HG02571 (cell line): Measurements from ENCODE around the gene PSEN2.

Experiments
- ATAC-seq: cut with Tn5 transposase; IDR thresholded peaks from one replicate; pipeline ENCODE4 v1.9.1; 2021; ENCODE audit warnings: mild to moderate bottlenecking, moderate library complexity; ENCODE audit not compliant: unreplicated experiment

The PSEN2 gene

DNA sequence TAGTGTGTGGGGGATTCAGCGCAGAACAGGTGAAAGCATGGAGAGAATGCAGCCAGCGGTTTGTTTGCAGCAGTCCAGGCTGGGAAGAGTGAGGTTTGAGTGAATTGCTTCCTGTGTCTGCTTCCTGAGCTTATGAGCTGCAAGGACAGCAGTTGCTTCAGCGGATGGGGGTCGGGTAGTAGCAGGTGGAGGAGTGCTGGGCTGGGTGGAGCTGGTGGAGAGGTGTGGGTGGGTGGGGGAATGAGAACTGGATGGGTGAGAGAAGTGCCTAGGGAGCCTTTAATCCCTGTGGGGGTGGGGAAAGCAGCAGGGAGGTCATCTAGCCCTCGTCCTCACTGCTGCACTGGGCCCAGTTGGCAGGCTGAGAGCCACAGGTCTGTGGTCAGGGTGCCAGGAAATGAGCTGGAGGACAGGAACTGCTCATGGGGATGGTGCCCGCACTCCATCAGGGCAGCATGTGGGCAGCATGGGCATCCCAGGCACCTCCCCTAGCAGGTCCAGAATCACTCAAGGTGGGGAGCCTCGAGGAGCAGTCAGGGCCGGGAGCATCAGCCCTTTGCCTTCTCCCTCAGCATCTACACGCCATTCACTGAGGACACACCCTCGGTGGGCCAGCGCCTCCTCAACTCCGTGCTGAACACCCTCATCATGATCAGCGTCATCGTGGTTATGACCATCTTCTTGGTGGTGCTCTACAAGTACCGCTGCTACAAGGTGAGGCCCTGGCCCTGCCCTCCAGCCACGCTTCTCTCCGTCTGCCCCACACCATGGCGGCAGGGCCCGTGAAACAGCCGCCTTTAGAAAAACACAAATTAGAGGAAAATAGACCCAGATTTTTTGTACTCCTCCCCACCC is 14.8 kb downstream of the PSEN2 start:
- ATAC-seq, result no peak

DNA sequence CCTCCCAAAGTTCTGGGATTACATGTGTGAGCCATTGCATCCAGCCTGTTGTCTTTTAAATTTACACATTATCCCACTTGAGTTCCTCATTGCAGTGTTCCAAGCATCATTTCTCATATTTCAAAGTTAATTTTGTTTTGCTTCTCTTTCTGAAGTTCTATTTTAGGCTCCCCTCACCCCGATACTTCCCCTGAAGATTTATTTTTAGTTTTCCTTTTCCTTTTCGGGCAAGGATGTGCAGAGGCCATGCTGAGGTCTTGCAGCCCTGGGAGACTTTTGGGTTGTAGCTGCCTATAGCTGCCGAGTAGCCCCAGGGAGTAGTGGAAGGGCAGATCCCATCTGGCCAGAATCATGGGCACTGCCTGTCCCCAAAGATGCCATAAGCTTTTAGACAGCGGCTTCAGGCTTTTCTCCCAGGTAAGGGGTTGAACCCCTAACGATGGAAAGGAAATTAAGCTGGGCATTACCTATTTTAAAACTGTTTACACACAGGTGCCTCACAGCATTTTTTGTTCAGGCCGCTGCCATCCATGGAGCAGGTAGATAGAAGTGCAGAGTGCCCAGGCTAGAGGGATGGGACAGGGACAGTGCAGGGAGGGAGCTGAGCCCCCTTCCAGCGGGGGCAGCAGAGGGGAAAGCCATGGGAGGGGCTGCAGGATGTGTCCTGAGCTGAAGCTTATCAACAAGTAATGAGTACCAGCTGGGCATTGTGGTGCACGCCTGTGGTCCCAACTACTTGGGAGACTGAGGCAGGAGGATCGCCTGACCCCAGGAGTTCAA is 15.9 kb downstream of the PSEN2 start:
- no peak for ATAC-seq

GRCh38 chr1:226887006-226887405 is 16.6 kb downstream of the PSEN2 start:
- ATAC-seq, result no peak

DNA sequence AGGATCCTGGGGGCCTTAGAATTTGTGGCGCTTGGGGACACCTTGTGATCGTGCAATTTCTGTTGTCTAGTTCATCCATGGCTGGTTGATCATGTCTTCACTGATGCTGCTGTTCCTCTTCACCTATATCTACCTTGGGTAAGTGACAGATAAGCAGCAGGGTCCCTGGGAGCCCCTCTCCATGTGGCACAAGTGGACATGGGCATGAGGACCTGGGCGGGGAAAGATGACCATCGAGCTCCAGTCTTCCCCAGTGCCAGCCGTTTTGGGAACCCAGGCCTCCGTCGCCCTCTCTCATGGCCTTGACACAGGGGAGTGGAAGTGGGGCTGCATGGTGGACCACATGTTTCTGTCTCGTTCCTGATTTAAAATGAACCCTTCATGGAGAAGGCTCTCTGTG is 17.6 kb downstream of the PSEN2 start:
- no peak for ATAC-seq

- no peak for ATAC-seq
These were observed 18.4 kb downstream of the PSEN2 start for GRCh38 chr1:226888816-226889215.

DNA sequence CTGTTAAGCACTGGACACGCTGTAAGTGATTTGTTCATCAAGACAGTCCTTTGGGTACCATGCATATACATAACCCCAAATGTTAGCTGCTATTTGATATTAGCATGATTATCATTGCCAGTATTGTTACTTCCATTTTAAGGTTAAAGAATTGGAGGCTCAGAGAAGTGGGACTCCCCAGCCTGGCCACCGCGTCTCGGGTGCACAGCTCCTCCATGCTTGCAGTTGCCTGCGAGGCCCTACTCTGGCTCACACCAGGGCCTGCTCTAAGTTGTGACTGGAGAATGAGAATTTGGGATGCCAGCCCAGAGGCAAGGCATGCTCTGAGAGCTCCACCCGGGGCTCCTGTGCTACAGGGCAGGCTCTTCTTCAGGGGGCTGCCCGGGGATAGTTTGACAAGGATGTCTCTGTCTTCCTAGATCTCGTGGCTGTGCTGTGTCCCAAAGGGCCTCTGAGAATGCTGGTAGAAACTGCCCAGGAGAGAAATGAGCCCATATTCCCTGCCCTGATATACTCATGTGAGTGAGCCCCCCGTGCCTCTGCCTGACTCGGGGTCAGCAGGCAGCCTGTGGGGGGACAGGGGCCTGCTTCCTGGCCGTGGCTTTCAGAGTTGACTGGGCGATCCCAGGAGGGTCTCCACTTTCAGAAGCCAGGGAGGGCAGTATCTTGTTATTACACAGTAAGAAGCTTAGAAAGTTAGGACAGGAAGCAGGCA is 19.4 kb downstream of the PSEN2 start:
- no peak for ATAC-seq

- no peak for ATAC-seq
These were observed 20.1 kb downstream of the PSEN2 start for GRCh38 chr1:226890331-226891108.

DNA sequence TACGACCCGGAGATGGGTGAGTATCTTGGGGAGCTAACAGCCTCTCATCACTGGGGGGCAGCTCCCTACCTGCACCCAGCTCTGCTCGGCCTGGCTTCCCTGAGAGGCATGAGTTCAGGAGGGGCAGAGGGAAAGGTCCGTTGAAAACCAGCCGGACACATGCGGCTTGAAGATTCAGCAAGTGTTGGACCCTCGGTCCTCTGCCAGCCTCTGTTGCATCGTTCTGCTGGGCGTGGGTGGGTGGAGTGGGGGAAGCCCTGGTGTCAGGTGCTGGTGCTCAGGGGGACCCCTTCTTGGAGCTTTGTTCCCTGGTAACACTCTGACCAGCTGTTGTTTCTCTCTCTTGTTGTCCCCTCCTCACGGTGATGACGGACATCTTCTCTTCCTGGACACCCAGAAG is 20.9 kb downstream of the PSEN2 start:
- ATAC-seq, result no peak

DNA sequence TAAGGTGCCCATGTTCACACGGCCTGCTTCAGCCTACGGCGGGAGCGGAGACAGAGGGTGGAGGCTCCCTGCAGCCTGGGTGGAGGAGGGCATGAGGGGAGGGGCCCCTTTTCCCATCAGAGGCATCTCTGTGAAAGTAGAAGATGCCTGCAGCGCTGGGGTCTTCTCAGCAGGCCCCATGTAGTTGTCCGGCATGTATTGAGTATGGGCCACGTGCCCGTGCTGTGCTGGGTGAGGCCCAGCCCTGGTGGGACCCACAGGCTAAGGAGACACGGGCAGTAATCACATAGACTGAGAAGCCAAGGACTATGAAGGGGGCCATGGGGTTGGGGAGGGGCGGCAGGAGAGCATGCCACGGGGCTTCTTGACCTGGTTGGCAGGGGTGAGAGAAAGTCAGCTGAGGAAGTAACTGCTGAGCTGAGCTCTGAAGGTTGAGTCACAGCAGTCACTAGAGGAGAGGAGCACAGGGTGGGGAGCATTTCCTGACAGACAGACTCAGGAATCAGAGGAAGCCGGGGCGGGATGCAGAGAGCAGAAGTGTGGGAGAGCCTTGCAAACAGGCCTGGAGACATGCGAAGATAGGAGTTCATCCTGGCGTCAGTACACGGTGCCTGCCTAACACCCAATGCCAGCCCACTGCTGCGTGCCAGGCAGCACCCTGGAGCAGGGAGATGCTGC is 21.6 kb downstream of the PSEN2 start:
- no peak for ATAC-seq

GRCh38 chr1:226892524-226892875 is 22.1 kb downstream of the PSEN2 start:
- ATAC-seq, result no peak

GRCh38 chr1:226893936-226894335 is 23.5 kb downstream of the PSEN2 start:
- ATAC-seq, result no peak

DNA sequence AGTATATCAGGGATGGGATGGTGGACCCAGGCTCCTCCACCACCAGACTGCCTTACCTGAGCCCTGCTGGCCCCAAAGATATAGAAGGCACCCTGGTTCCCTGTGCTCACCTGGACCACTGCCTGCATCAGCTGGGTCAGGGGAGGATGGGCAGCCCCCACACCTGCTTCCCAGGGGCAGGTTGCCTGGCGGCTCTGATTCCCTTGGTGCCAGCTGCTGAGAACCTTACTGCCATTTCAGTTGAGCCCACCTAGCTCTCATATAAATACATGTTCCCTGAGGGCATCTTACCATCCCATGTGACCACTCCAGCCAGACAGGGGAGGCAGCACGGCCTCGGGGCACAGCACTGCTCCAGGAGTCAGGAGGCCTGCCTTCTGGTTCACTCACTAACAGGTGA is 24.4 kb downstream of the PSEN2 start:
- no peak for ATAC-seq

- ATAC-seq, result no peak
These were observed 25.2 kb downstream of the PSEN2 start for GRCh38 chr1:226895644-226896043.

DNA sequence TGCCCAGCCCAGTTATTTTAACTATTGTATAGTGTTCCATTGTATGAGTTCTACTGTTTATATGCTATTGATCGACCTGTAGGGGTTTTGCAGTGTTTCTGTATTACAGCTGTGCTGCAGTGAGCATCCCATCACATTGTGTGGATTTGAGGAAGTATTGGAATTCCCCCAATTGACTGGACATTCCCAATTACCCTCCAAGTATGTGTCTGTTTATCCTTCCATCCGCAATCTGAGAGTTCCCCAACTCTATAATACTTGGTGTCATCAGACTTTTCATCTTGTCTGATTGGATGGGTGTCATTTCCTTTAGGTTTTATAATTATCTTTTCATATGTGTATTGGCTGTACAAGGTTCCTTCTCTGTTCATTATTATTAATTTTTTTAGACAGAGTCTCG is 27.8 kb downstream of the PSEN2 start:
- no peak for ATAC-seq

DNA sequence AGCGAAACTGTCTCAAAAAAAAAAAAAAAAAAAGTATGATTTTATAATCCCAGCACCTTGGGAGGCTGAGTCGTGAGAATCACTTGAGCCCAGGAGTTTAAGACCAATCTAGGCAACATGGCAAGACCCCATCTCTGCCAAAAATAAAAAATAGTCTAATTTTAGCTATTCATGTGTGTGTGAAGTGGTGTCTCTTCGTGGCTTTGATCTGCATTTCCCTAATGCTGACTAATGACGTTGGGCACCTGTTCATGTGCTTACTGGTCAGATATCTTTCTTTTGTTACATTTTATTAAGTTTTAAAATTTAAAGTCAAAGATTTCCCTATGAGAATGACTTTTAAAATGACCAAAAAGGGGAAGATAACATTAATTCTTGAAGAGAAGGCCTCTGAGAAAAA is 31.0 kb downstream of the PSEN2 start:
- ATAC-seq, result no peak

DNA sequence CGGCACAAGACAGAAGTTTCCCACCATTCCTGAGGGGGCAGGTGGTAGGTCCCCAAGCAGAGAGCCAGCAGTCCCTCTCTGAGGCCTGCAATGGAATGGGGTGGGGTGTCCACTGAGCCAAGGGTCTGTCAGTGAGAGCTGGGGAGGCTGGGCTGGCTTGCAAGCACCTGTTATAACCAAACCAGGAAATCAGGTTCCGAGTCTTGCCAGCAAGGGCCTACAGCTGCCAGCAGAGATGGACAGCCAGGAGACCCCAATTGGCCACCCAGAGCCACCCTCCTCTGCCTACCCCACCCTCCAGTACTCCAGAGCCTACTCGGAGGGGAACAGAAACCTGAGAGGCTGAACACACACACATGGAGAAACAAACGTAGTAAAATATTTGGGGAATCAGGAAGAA is 32.2 kb downstream of the PSEN2 start:
- ATAC-seq, result no peak

- ATAC-seq, result no peak
These were observed 33.7 kb downstream of the PSEN2 start for GRCh38 chr1:226903819-226904716.

DNA sequence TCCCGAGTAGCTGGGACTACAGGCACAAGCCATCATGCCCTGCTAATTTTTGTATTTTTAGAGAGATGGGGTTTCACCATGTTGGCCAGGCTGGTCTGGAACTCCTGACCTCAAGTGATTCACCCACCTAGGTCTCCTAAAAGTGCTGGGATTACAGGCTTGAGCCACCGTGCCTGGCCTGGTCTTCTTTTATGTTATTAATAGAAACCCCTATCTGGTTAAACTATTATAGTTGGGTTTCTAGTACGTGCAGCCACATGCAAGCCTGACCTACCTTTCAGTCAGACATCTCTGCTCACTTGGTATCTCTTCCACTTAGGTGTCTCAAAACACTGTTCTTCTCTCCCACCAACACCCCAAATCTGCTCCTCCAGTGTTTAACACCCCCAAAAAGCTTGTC is 34.4 kb downstream of the PSEN2 start:
- no peak for ATAC-seq

- no peak for ATAC-seq
These were observed 38.0 kb downstream of the PSEN2 start for GRCh38 chr1:226908419-226908818.
